Esophagus (tissue), 2 donors: ENCODE data around the gene PRPF19. TPM values are rescaled to one million over a fixed set of nuclear protein-coding genes. Genes with fewer than 3 reads are reported as not detected.

Experiments
- H3K27ac ChIP-seq, 2 donors: one replicate each; pipeline ENCODE4 v1.5.1; 2013; ENCODE audit warnings: low read depth in 2 of 2, mild to moderate bottlenecking in 2 of 2, inconsistent platforms in 1 of 2, low read length in 1 of 2, moderate library complexity in 1 of 2
- H3K27me3 ChIP-seq, 2 donors: one replicate each; pipeline ENCODE4 v1.6.1; 2013; ENCODE audit warnings: low read length in 2 of 2, control low read depth in 1 of 2, mild to moderate bottlenecking in 1 of 2; ENCODE audit not compliant: insufficient read depth in 2 of 2, control insufficient read depth in 1 of 2
- H3K36me3 ChIP-seq, 2 donors: one replicate each; pipeline ENCODE4 v1.6.1; 2013; ENCODE audit warnings: low read length in 1 of 2; ENCODE audit not compliant: control insufficient read depth in 2 of 2, insufficient read depth in 2 of 2
- H3K4me1 ChIP-seq, 2 donors: one replicate each; pipeline ENCODE4 v1.6.1; 2013; ENCODE audit warnings: low read length in 1 of 2; ENCODE audit not compliant: control insufficient read depth in 2 of 2, insufficient read depth in 2 of 2
- H3K4me3 ChIP-seq, 2 donors: one replicate each; pipeline ENCODE4 v1.5.1; 2013; ENCODE audit warnings: low read length in 2 of 2, mild to moderate bottlenecking in 2 of 2, low read depth in 1 of 2, moderate library complexity in 1 of 2
- H3K9me3 ChIP-seq, 2 donors: one replicate each; pipeline ENCODE4 v1.6.1; 2013; ENCODE audit warnings: mild to moderate bottlenecking in 2 of 2, low read depth in 1 of 2, low read length in 1 of 2, moderate library complexity in 1 of 2; ENCODE audit not compliant: control insufficient read depth in 2 of 2, insufficient read depth in 1 of 2
- WGBS, 2 donors: extraction: QIAGEN DNeasy Blood & Tissue Kit; methylation state at CpG; one replicate each; pipeline ENCODE4 v1.1.7; 2013; 5-methylcytosine and 5-hydroxymethylcytosine counted together
- polyA plus RNA-seq, 2 donors: library from polyadenylated mRNA; stranded (reverse); fragments of 200-250 nt; gene quantifications; one replicate each; pipeline ENCODE4 v1.2.3, GENCODE V29; 2013
- donor health status: healthy with polysubstance abuse.
- donor health status: Bipolar disorder and iron deficiency.

Gene PRPF19
- polyA plus RNA-seq, 2 donors: 55.1 to 78.2 TPM

DNA sequence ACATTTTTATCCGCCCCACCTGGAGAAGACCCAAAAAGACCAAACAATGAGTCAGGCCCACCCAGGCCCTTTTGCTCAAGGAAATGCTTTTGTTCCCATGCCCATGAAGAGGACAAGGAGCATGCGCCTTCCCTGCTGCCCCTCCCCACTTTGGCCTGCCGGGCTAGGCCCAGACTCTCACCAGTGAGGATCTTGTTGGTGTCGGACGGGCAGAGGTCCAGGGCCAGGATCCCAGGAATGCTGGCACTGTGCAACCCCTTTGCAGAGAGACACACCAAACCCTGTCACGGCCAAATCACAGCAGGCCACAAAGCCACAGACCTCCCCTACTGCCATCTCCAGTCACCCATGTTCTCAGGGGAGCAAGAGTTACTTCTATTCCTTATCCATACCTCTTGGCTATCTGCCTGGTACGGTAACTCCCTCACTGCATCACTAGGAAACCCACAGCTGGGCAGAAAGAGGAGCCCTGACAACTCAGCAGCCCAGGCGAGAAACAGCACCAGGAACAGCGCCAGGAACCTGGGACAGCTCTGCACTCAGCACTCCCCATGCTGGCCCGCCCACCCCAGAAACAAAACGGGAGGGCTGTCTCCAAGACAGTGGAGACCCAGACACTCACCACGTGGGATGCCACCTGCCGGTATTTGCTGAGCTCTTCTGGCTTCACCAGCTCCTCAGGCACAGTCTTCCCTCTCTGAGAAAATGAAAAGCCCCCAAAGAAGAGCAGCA lies 5.5 kb downstream of the PRPF19 start:
- Histone ChIP-seq H3K36me3 (peaks cover 25 to 57% of the 10 kb centered on the region in 2 donors), H3K4me3 (no peak overlapping the region), H3K9me3 (no peaks in the 10 kb centered on the region), H3K27ac (no peak overlapping the region), H3K4me1 (no peaks in the 10 kb centered on the region), H3K27me3 (no peaks in the 10 kb centered on the region)
- 80 to 88% methylated on average over 13 of the region's 13 CpGs for WGBS, 2 donors

DNA sequence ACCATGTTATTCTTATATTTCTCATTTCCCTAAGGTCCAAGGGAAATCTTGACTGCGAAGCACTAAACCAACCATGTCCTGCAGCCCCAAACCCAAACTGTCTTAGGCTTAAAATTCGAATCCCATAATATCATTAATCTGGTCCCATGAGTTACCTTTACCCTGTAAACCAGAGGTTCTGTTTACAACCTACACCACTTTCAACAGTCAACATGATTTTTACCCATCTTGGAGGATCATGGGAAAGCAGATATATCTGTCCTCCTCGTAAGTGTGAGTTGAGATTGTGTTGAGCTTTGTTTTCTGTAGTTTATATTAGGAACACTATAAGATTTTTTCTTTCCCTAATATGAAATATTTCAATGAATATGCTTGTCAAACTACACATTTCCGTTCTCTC lies 6.4 kb downstream of the PRPF19 start:
- H3K9me3 ChIP-seq: no peaks in the 10 kb centered on the region
- WGBS, 2 donors: 69 to 72% methylated on average over 4 of the region's 4 CpGs
- H3K27ac ChIP-seq: no peak overlapping the region
- no peaks in the 10 kb centered on the region for H3K27me3 ChIP-seq
- peaks cover 28 to 57% of the 10 kb centered on the region in 2 donors for H3K36me3 ChIP-seq
- H3K4me3 ChIP-seq: no peak overlapping the region
- no peaks in the 10 kb centered on the region for H3K4me1 ChIP-seq

DNA sequence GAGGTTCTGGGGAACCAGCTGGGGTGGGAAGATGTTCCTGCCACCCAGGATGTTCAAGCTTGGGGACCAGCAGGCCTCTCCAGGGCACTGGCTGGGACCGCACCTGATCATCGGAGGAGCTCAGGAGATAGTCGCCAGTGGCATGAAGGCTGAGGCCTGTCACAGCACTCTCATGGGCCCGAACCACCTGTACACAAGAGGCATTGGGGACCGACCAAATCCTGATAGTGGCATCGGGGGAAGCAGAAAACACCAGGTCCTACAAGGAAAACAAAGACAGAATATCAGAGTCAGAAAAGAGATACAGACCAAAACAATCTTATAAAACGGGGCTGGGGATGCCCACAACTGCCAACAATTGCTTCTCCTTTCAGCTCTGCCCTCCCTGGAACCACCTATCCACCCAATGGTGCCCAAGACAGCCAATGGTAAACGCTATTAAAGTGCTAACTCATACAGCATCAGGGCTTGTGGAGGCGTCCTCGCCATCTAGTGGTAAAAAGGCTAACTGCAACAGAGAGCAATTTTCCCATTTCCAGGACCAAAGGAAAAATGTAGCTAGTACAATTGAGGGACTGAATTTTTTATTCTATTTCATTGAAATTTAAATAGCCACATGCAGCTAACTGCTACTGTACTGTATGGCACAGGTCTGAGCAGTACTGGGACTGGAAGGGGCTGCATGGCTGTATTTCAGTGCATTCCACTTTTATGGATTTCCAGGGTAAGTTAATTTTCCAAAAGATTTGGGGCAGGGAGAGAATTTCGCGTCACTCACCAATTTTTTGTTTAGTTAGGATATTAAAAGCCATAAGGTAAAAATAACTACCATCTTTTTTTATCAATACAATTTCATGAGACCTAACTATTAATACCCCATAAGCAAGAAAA lies 7.1 kb downstream of the PRPF19 start:
- no peaks in the 10 kb centered on the region for H3K4me1 ChIP-seq
- H3K27ac ChIP-seq: no peak overlapping the region
- H3K27me3 ChIP-seq: no peaks in the 10 kb centered on the region
- 59% methylated on average over 12 of the region's 12 CpGs for WGBS, 2 donors
- H3K36me3 ChIP-seq: peaks cover 31 to 57% of the 10 kb centered on the region in 2 donors
- no peaks in the 10 kb centered on the region for H3K9me3 ChIP-seq
- H3K4me3 ChIP-seq: no peak overlapping the region

DNA sequence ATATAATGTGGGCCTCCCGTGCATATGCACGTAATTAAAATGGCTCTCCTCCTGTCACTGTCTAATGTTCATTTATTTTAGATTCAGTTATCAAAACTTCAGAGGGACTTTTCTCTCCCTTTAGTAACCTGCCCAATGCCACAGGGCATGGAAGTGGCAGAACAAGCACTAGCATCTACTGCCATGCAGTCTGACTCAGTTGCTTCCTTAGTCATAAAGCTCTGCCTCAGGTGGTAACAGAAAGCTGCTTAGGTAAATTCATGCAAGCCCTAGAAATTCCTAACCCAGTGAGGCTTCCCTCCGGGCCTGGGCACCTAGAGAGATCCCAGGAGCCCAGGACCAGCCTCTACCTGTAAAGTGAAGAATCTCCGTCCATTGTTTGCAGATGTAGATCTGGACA lies 8.9 kb downstream of the PRPF19 start:
- Histone ChIP-seq H3K9me3 (no peaks in the 10 kb centered on the region), H3K27ac (no peak overlapping the region), H3K36me3 (peaks cover 31 to 45% of the 10 kb centered on the region in 2 donors), H3K4me3 (no peak overlapping the region), H3K27me3 (no peaks in the 10 kb centered on the region), H3K4me1 (no peaks in the 10 kb centered on the region)
- 87 to 89% methylated on average over 4 of the region's 4 CpGs for WGBS, 2 donors

DNA sequence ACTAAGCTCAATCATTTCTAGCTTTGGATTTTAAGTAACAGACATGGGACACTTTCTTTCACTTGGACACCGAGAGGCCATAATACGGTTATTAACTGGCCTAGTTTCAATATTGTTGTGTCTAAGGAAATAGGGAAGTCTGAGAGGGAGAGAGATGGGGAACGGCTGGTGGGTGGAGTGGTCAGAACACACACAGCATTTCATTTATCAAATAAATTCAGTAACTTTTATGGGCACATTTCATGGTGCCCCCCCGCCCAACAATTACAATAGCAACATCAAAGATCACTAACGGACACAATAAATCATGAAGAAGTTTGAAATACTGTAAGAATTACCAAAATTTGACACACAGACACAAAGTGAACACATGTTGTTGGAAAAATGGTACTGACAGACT lies 10.7 kb downstream of the PRPF19 start:
- Histone ChIP-seq H3K27me3 (no peaks in the 10 kb centered on the region), H3K4me3 (no peak overlapping the region), H3K4me1 (no peaks in the 10 kb centered on the region), H3K36me3 (peaks cover 22 to 36% of the 10 kb centered on the region in 2 donors), H3K9me3 (no peaks in the 10 kb centered on the region), H3K27ac (no peak overlapping the region)
- WGBS, 2 donors: 84 to 91% methylated on average over 5 of the region's 5 CpGs

DNA sequence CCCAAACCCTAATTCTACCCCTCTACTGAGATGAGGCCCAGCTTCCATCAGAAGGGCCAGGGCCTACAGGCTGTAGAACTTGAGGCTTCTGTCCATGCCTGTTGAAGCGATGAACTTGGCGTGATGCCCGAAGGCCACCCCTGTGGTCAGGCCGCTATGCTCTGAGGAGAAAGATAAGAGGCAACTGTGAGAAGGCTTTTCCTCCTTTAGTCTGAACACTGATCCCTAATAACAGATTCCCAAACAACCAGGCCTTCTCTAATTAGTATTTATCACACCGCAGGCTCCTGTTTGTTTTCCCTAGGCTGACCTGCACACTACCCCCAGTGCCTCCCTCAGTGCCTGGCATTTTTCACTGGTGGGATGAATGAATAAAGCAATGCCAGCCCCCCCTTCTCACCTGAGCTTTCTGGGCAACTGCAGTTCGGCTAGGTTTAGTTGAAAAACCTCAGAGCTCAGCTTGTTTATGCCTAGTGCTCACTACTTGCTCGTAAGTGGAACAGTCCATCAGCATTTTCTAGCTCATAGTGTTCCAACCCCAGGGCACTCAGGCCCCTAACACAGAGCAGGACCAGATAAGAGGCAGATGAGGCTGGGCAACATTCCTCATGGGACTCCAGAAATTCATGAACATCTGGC lies 15.2 kb downstream of the PRPF19 start:
- Histone ChIP-seq H3K27ac (no peak overlapping the region), H3K9me3 (no peaks in the 10 kb centered on the region), H3K36me3 (peaks cover 6 to 11% of the 10 kb centered on the region in 2 donors), H3K27me3 (no peaks in the 10 kb centered on the region), H3K4me1 (no peaks in the 10 kb centered on the region), H3K4me3 (no peak overlapping the region)
- WGBS, 2 donors: 79 to 83% methylated on average over 7 of the region's 7 CpGs

DNA sequence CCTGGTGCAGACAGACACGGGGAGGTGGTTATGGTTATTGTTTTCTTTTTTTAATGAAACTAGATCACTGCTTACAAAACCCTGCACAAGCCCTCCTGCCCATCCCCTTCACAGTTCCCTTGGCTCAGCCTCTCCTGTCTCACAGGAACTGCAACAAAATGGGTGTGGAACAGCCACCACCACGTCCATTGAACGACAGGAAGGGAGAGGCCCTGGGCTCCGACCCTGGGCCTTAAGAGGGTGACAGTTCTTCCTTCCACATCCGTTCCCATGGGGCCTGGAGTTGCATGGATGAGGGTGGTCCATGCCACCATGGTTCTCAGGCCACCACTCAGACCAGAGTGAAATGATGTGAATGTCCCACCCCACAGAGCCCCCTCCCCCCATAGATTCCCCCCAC lies 15.7 kb downstream of the PRPF19 start:
- Histone ChIP-seq H3K4me3 (no peak overlapping the region), H3K36me3 (peaks cover 6 to 9% of the 10 kb centered on the region in 2 donors), H3K4me1 (no peaks in the 10 kb centered on the region), H3K9me3 (no peaks in the 10 kb centered on the region), H3K27me3 (no peaks in the 10 kb centered on the region), H3K27ac (no peak overlapping the region)
- 52 to 69% methylated on average over 5 of the region's 5 CpGs for WGBS, 2 donors

DNA sequence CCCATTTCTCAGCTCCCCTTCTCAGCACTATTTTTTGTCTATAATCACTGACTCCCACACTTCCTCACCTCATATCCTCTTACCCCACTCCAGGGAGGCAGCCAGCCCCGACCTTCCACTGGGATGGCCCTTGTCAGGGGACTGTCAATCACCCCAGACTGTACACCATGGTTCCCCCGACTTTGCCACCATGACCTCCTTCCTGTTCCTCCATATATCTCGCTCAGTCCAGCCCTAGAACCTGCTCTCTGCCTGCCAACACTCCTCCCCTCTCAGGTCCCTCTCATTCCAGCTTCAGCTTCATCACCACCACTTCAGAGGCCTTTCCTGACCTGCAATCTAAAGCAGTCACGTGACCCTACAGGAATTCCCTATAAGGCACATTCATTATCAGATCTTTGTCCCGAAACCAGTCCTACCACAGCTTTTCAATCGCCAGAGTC lies 16.5 kb downstream of the PRPF19 start:
- WGBS, 2 donors: 59 to 62% methylated on average over 6 of the region's 6 CpGs
- Histone ChIP-seq H3K4me1 (no peaks in the 10 kb centered on the region), H3K36me3 (peaks cover 3 to 9% of the 10 kb centered on the region in 2 donors), H3K4me3 (no peak overlapping the region), H3K27ac (no peak overlapping the region), H3K9me3 (no peaks in the 10 kb centered on the region), H3K27me3 (no peaks in the 10 kb centered on the region)

DNA sequence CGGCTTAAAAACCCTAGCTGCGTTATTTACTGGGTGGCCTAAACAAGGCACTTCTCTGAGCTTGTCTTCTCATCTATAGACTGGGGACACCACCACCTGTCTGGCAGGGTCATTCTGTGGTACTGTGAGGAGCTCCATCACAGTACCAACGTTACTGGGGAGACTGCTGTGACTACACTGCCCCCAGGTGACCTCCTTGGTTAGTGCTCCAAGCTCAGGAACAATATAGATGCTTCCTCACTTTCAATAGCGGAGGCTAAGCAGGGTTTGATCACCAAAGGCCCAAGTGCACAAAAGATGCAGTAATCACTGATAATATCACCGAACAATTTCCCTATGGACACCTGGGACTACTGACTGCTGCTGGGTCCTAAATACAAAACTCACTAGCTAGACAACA lies 18.8 kb downstream of the PRPF19 start:
- no peaks in the 10 kb centered on the region for H3K4me1 ChIP-seq
- peaks cover 0 to 7% of the 10 kb centered on the region in 2 donors for H3K36me3 ChIP-seq
- H3K4me3 ChIP-seq: no peak overlapping the region
- H3K27ac ChIP-seq: no peak overlapping the region
- WGBS, 2 donors: 57 to 66% methylated on average over 5 of the region's 5 CpGs
- no peaks in the 10 kb centered on the region for H3K9me3 ChIP-seq
- H3K27me3 ChIP-seq: no peaks in the 10 kb centered on the region
